HG03196 (cell line): Measurements from ENCODE around the gene RASSF1.

ENCODE experiments used
- ATAC-seq: cut with Tn5 transposase; IDR thresholded peaks from one replicate; pipeline ENCODE4 v1.9.1; 2021; ENCODE audit not compliant: unreplicated experiment

Gene RASSF1, protein sequence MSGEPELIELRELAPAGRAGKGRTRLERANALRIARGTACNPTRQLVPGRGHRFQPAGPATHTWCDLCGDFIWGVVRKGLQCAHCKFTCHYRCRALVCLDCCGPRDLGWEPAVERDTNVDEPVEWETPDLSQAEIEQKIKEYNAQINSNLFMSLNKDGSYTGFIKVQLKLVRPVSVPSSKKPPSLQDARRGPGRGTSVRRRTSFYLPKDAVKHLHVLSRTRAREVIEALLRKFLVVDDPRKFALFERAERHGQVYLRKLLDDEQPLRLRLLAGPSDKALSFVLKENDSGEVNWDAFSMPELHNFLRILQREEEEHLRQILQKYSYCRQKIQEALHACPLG

DNA sequence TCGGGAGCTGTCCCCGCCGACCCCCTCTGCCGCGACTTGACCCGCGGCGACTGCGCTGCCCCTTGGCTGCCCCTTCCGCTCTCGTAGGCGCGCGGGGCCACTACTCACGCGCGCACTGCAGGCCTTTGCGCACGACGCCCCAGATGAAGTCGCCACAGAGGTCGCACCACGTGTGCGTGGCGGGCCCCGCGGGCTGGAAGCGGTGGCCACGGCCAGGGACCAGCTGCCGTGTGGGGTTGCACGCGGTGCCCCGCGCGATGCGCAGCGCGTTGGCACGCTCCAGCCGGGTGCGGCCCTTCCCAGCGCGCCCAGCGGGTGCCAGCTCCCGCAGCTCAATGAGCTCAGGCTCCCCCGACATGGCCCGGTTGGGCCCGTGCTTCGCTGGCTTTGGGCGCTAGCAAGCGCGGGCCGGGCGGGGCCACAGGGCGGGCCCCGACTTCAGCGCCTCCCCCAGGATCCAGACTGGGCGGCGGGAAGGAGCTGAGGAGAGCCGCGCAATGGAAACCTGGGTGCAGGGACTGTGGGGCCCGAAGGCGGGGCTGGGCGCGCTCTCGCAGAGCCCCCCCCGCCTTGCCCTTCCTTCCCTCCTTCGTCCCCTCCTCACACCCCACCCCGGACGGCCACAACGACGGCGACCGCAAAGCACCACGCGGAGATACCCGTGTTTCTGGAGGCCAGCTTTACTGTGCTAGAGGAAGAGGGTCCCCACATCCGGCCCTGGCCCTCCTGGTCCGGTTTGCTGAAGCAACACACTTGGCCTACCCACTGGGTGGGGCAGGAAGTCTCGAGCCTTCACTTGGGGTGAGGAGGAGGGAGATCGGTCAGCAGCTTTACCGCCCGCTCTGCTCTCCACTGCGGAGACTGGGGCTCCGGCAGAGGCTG lies at the start of gene RASSF1:
TSS of gene RASSF1 (minus strand) at position 389 of the 882 bp plus-strand sequence. CDS start at position 358, 31 bp downstream.
- ATAC-seq: no peak

- ATAC-seq: no peak
These were observed 48.8 kb upstream of the RASSF1 start for GRCh38 chr3:50389414-50389767.

DNA sequence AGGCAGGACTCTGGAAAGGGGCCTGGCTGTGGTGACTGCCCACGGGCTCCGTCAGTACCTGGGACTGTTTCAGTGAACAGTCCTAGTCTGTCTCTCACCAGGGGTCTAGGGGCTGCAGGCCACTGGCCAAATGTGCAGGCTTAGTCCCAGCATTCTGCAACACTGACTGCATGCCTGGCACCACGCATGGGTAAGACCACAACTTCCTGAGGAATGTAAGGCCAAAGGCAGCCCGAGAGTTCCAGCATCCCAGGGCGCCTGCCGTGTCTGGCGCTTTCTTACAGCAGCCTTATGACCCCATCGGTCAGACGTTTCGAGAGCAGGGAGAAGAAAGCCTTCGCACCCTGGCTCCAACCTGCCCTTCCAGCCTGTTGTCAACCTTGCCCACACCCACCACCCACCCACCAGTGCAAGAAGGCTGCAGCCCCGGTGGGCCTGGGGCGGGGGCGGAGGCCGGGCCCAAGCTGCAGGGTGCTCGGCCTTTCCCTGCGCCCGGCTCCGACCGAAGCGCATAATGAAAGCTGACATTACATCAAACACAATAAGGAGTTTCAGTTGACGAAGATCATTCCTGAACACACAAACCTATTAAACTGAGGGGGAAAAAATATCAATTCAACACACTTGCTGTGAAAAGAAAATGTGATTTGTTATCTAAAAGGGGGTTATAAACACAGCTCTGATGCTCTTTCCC lies 48.2 kb upstream of the RASSF1 start:
- ATAC-seq: no peak

GRCh38 chr3:50388016-50388719 lies 47.5 kb upstream of the RASSF1 start:
- no peak for ATAC-seq

GRCh38 chr3:50385754-50386153 lies 45.1 kb upstream of the RASSF1 start:
- ATAC-seq: no peak

DNA sequence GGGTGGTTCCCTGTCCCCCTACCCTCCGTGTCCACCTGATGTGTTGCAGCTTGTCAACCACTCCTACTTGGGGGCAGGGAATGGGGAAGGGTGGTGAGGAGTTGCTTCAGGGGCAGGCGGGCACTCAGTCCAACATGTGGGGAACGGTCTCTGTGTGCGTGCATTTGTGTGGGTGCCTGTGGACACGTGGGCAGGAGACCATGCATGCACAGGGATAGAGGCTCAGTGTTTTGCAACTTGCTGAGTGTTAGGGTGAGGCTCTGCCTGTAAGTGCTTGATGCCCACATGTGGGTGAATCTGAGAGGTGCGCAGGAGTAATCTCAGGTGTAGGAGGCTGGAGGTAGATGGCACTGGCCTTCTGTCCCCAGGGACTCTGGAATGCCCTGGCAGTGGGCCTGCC lies 43.1 kb upstream of the RASSF1 start:
- ATAC-seq: no peak

- ATAC-seq: no peak
These were observed 42.1 kb upstream of the RASSF1 start for GRCh38 chr3:50382722-50383121.

DNA sequence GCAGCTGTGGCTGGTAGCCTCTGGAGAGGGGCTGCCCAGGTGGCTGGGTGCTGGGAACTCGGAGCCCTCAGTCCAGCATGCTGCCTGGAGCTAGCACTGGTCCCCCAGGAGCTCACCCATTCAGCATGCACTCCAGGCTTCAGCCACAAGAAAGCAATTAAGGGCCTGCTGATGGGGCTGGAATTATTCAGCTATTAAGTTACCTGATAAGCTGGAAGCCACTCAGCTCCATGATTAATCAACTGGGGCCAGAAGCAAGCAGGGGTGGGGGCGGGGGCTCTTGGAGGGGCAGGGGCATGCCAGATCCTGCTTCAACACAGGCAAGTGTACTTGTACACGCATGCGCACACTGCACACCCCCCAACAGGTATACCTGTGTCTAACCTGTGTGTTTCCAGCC lies 40.7 kb upstream of the RASSF1 start:
- ATAC-seq: no peak

GRCh38 chr3:50380405-50381085 lies 39.9 kb upstream of the RASSF1 start:
- no peak for ATAC-seq

GRCh38 chr3:50378757-50379156 lies 38.1 kb upstream of the RASSF1 start:
- no peak for ATAC-seq

- ATAC-seq: no peak
These were observed 37.4 kb upstream of the RASSF1 start for GRCh38 chr3:50378024-50378423.

- ATAC-seq: no peak
These were observed 34.8 kb upstream of the RASSF1 start for GRCh38 chr3:50375258-50375931.

DNA sequence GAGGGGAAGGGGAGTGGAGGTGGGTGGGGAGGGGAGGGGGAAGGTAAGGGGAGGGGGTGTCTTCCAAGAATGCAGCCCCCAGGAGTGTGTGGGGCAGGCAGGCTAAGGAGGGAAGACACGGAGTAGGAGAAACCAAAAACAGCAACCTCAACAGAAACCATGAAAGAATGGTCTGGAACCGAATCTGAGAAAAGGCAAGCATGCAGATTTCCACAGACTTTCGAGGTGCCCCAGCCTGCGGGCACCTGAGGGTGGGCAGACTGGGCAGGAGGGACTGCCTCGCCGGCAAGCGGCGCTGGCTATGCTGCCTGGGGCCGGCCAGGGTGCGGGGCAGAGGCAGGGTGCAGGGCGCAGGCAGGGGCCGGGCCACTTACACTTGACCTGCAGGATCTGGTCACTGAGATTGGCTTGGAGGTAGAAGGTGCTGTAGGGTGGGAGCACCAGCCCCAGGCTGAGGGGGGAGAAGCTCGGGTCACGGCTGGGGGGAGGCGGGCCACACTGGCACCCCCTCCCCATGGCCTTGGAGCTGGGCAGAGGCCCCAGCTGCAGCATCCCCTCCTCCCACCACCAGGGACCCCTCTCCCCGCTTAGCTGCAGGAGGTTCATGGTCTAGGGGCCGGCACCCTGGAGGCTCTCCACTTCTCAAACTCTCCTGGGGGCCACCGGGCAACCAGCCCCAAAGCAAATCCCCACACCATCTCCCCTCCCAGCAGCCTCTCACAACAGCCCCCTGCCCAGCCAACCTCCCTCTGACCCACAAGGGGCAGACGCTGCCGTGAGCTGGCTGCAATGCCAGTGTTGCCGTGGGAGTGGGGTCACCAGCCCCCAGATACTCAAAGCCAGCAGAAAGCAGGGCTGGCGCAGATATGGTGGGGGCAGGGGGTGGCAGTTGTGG lies 34.0 kb upstream of the RASSF1 start:
- ATAC-seq: no peak

DNA sequence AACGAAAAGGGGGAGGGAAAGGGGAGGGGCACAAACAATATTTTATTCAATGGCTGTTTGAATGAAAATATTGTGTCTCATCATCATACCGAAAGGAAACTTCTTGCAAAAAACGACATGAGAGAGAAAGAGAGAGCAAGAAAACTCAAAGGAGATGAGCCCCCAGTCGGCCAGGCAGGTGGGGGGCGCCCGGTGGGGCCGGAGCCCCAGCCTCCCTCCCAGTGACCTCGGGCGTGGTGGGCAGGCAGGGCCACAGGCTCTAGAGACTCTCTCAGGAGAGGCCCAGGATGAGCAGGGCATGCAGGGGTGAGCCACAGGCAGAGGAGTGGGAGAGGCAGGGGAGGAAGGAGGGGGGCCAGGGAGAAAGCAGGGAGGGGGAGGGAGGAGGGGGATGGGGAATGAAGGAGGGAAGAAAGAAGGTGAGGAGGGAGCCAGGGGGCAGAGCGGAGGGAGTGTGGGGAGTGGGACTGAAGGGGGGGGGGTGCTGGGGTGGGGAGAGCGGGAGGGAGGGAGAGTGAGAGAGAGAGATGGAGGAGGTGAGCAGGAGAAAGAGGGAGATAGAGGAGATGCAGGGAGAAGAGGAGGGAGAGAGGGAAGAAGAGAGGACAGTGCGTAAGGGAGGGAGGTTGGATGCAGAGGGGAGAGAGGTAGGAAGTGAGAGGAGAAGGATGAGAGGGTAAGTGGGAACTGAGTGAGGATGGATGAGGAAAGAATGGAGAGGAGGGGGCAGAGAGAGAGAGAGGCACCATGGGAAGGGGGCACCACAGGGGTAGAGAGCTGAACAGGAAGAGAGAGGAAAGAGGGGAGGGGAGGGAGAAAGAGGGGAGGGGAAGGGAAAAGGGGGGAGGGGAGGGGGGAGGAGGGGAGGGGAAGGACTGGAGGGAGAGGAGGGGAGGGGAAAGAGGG lies 32.8 kb upstream of the RASSF1 start:
- no peak for ATAC-seq

GRCh38 chr3:50372349-50372748 lies 31.7 kb upstream of the RASSF1 start:
- ATAC-seq: no peak

GRCh38 chr3:50371133-50371685 lies 30.6 kb upstream of the RASSF1 start:
- ATAC-seq: no peak

DNA sequence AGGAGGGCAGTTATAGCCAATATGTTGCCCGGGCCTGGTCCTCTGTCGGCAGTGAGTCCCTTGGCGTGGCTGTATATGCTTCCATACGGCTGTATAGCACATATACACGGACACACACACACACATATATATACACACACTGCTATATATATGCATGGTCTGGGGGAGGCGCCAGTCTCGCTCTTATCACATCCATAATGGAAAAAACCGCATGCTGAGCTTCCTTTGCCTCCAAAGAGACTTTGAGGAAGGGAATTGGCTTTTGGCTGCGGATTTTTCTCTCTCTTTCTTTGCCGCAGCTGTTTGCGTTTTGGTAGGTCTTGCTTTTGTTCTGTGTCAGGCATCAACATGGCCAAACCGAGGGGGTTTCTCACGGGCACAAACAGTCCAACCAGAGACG lies 30.0 kb upstream of the RASSF1 start:
- no peak for ATAC-seq
